Hepatocyte (in vitro differentiated cells): ENCODE measurements around the gene ATP5IF1. TPM values are rescaled to one million over a fixed set of nuclear protein-coding genes. Genes with fewer than 3 reads are reported as not detected.

Experiments
- DNase-seq: peaks from one replicate; pipeline ENCODE4 v3.0.0-alpha.2; 2016; ENCODE audit warnings: low spot score
- H2AFZ ChIP-seq: fragments of 200-600 bp; sonication (generic); 2 replicates; pipeline ENCODE4 v1.6.0; 2016; ENCODE audit warnings: antibody characterized with exemption, mild to moderate bottlenecking
- H3K27ac ChIP-seq: fragments of 200-600 bp; sonication (generic); 2 replicates; pipeline ENCODE4 v1.5.1; 2016; ENCODE audit warnings: mild to moderate bottlenecking
- H3K27me3 ChIP-seq: fragments of 200-600 bp; sonication (generic); 2 replicates; pipeline ENCODE4 v1.6.1; 2016
- H3K36me3 ChIP-seq: fragments of 200-600 bp; sonication (generic); replicated peaks from 2 replicates; pipeline ENCODE4 v1.5.1; 2016; ENCODE audit warnings: low read depth; ENCODE audit not compliant: insufficient read depth
- H3K4me1 ChIP-seq: fragments of 200-600 bp; sonication (generic); 2 replicates; pipeline ENCODE4 v1.5.1; 2016; ENCODE audit warnings: mild to moderate bottlenecking, moderate library complexity; ENCODE audit not compliant: insufficient read depth
- H3K4me2 ChIP-seq: fragments of 200-600 bp; sonication (generic); 2 replicates; pipeline ENCODE4 v1.6.0; 2016
- H3K4me3 ChIP-seq: fragments of 200-600 bp; sonication (generic); 2 replicates; pipeline ENCODE4 v1.5.1; 2016; ENCODE audit warnings: mild to moderate bottlenecking
- H3K79me2 ChIP-seq: fragments of 200-600 bp; sonication (generic); 2 replicates; pipeline ENCODE4 v1.6.0; 2017; ENCODE audit warnings: mild to moderate bottlenecking
- H3K9me2 ChIP-seq: fragments of 200-600 bp; sonication (generic); replicated peaks from 2 replicates; pipeline ENCODE4 v1.6.0; 2017; ENCODE audit warnings: mild to moderate bottlenecking; ENCODE audit not compliant: insufficient read depth
- H3K9me3 ChIP-seq: fragments of 200-600 bp; sonication (generic); 2 replicates; pipeline ENCODE4 v1.5.1; 2016; ENCODE audit warnings: low read depth, mild to moderate bottlenecking
- H4K20me1 ChIP-seq: fragments of 200-600 bp; sonication (generic); 2 replicates; pipeline ENCODE4 v1.6.0; 2016; ENCODE audit warnings: mild to moderate bottlenecking; ENCODE audit not compliant: insufficient read depth, poor library complexity, severe bottlenecking
- CTCF ChIP-seq: fragments of 200-600 bp; sonication (generic); IDR thresholded peaks from 2 replicates; pipeline ENCODE4 v1.5.1; 2016; ENCODE audit warnings: antibody characterized with exemption, mild to moderate bottlenecking; ENCODE audit not compliant: poor library complexity
- EZH2 ChIP-seq: fragments of 200-600 bp; sonication (generic); IDR thresholded peaks from 2 replicates; pipeline ENCODE4 v1.6.1; 2016; ENCODE audit warnings: antibody characterized with exemption, mild to moderate bottlenecking, borderline replicate concordance
- EZH2phosphoT487 ChIP-seq: fragments of 200-600 bp; sonication (generic); IDR thresholded peaks from one replicate; pipeline ENCODE4 v1.6.1; 2018; ENCODE audit warnings: antibody characterized with exemption, mild to moderate bottlenecking, low read depth, moderate library complexity; ENCODE audit not compliant: unreplicated experiment, severe bottlenecking
- WGBS: methylation state at CpG from one replicate; pipeline ENCODE4 v1.1.6; 2016; ENCODE audit warnings: low lambda C conversion rate; ENCODE audit errors: missing lambda C conversion rate; 5-methylcytosine and 5-hydroxymethylcytosine counted together
- polyA plus RNA-seq: library from polyadenylated mRNA; unstranded; fragments of >200 nt; fragmentation: Nextera tagmentation; extraction: Ambion mirVana; gene quantifications from 2 replicates; pipeline ENCODE4 v1.2.1, GENCODE V29; 2016
- total RNA-seq: library from RNA; depleted of rRNA; stranded (reverse); fragments of >200 nt; gene quantifications from 2 replicates; pipeline ENCODE4 v1.2.3, GENCODE V29; 2014

The ATP5IF1 gene
- 249 and 258 TPM in 2 replicates for total RNA-seq
- polyA plus RNA-seq = 503 and 524 TPM in 2 replicates

DNA sequence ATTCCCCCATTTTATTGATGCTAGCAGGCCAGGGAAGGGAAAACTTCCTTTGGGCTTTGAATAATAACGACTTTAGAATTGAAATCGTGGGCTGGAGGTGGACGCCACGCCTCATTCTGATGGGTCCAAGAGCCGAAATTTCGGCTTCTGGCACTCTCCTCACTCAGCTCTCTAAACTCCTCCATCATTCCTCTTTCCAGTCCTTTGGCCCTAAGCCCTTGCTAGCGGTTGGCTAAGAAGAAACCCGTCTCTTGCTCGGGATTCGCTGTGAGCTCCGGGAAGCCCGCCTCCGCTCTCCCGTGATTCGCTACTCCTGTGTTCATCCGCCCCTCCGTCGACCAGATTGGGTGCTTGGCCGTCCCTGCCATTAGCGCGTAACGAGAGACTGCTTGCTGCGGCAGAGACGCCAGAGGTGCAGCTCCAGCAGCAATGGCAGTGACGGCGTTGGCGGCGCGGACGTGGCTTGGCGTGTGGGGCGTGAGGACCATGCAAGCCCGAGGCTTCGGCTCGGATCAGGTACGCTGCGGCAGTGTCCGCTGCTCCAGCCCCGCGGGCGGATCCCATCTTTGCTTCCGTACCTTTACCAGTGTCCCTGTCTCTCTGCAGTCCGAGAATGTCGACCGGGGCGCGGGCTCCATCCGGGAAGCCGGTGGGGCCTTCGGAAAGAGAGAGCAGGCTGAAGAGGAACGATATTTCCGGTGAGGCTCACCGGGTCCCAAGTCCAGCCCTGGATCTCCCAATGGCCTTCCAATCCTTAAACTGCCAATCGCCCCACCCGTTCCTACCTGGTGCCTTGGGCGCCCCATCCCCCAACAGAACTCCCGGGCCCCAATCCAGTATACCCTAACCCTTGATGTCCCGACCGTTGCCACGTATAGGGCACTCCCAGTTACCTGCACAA lies at the start of gene ATP5IF1:
Gene ATP5IF1, plus strand, starts transcription at position 370 of the 901 bp plus-strand sequence. Its CDS starts 60 bp downstream, at position 430.
- Histone ChIP-seq H3K79me2 (peaks cover 49% of the 10 kb centered on the region), H3K4me2 (peak within 1 kb of the TSS; percentile 92), H2AFZ (peak within 1 kb of the TSS; percentile 73), H3K4me3 (peak within 1 kb of the TSS; percentile 65), H3K4me1 (peaks cover 13% of the 10 kb centered on the region), H4K20me1 (peaks cover 3% of the 10 kb centered on the region), H3K27ac (peak within 1 kb of the TSS; percentile 89), H3K9me3 (no peaks in the 10 kb centered on the region), H3K36me3 (no peaks in the 10 kb centered on the region), H3K9me2 (no peaks in the 10 kb centered on the region), H3K27me3 (no peaks in the 10 kb centered on the region)
- under 1% methylated on average over 60 of the region's 60 CpGs for WGBS
- no peak for TF ChIP-seq CTCF
- TF ChIP-seq EZH2phosphoT487 = no peak
- no peak for TF ChIP-seq EZH2
- DNase-seq = peak; percentile 98

GRCh38 chr1:28190337-28190979 lies 45.5 kb upstream of the ATP5IF1 start:
- Histone ChIP-seq H3K27me3 (no peaks in the 10 kb centered on the region), H3K9me2 (no peaks in the 10 kb centered on the region), H2AFZ (no peak overlapping the region), H3K4me1 (no peaks in the 10 kb centered on the region), H3K4me3 (no peak overlapping the region), H4K20me1 (no peaks in the 10 kb centered on the region), H3K4me2 (no peak overlapping the region), H3K79me2 (no peaks in the 10 kb centered on the region), H3K27ac (no peak overlapping the region), H3K9me3 (no peaks in the 10 kb centered on the region), H3K36me3 (no peaks in the 10 kb centered on the region)
- DNase-seq = no peak
- WGBS = 76% methylated on average over 3 of the region's 3 CpGs
- TF ChIP-seq CTCF = no peak
- no peak for TF ChIP-seq EZH2phosphoT487
- no peak for TF ChIP-seq EZH2

GRCh38 chr1:28190996-28191645 lies 44.8 kb upstream of the ATP5IF1 start:
- 73% methylated on average over 12 of the region's 12 CpGs for WGBS
- TF ChIP-seq EZH2 = no peak
- TF ChIP-seq EZH2phosphoT487 = no peak
- no peak for TF ChIP-seq CTCF
- Histone ChIP-seq H3K27me3 (no peaks in the 10 kb centered on the region), H3K4me3 (no peak overlapping the region), H2AFZ (no peak overlapping the region), H4K20me1 (no peaks in the 10 kb centered on the region), H3K36me3 (no peaks in the 10 kb centered on the region), H3K27ac (no peak overlapping the region), H3K79me2 (no peaks in the 10 kb centered on the region), H3K9me2 (no peaks in the 10 kb centered on the region), H3K4me1 (no peaks in the 10 kb centered on the region), H3K9me3 (no peaks in the 10 kb centered on the region), H3K4me2 (no peak overlapping the region)
- DNase-seq = no peak
